GM18498 (cell line): ENCODE measurements around the gene PSTPIP1.
"Not testable (repeated sequence)": the region's sequence is repeated elsewhere in the genome, so short reads cannot be mapped to it uniquely, and the experiment has no call there.

ENCODE experiments used
- ATAC-seq: cut with Tn5 transposase; IDR thresholded peaks from one replicate; pipeline ENCODE4 v1.9.1; 2021; ENCODE audit warnings: mild to moderate bottlenecking, moderate library complexity; ENCODE audit not compliant: unreplicated experiment

PSTPIP1 gene

GRCh38 chr15:76994971-76995945 lies at the start of gene PSTPIP1:
Gene PSTPIP1, plus strand, starts transcription at chr15:76995126. Its CDS starts 448 bp downstream, at chr15:76995574.
- ATAC-seq: peak; percentile 71

- no peak for ATAC-seq
Measured at GRCh38 chr15:76945494-76946093, 49.3 kb upstream of the PSTPIP1 start.

GRCh38 chr15:76947454-76947853 lies 47.5 kb upstream of the PSTPIP1 start:
- no peak for ATAC-seq

- no peak for ATAC-seq
Measured at GRCh38 chr15:76951220-76951619, 43.7 kb upstream of the PSTPIP1 start.

GRCh38 chr15:76953913-76954312 lies 41.0 kb upstream of the PSTPIP1 start:
- no peak for ATAC-seq

- ATAC-seq: no peak
Measured at GRCh38 chr15:76954744-76955143, 40.2 kb upstream of the PSTPIP1 start.

GRCh38 chr15:76961268-76962011 lies 33.5 kb upstream of the PSTPIP1 start:
- no peak for ATAC-seq

GRCh38 chr15:76962337-76963013 lies 32.5 kb upstream of the PSTPIP1 start:
- ATAC-seq: no peak

GRCh38 chr15:76963596-76963995 lies 31.3 kb upstream of the PSTPIP1 start:
- no peak for ATAC-seq

GRCh38 chr15:76964157-76964556 lies 30.8 kb upstream of the PSTPIP1 start:
- no peak for ATAC-seq

- ATAC-seq: not testable (repeated sequence)
Measured at GRCh38 chr15:76966051-76966450, 28.9 kb upstream of the PSTPIP1 start.

- no peak for ATAC-seq
Measured at GRCh38 chr15:76967067-76967466, 27.9 kb upstream of the PSTPIP1 start.

- ATAC-seq: no peak
Measured at GRCh38 chr15:76968306-76968705, 26.6 kb upstream of the PSTPIP1 start.

- no peak for ATAC-seq
Measured at GRCh38 chr15:76972389-76973361, 22.3 kb upstream of the PSTPIP1 start.

- no peak for ATAC-seq
Measured at GRCh38 chr15:76973362-76973743, 21.6 kb upstream of the PSTPIP1 start.

- ATAC-seq: no peak
Measured at GRCh38 chr15:76973906-76974305, 21.0 kb upstream of the PSTPIP1 start.

GRCh38 chr15:76974456-76975036 lies 20.4 kb upstream of the PSTPIP1 start:
- ATAC-seq: no peak

GRCh38 chr15:76976141-76976540 lies 18.8 kb upstream of the PSTPIP1 start:
- ATAC-seq: no peak

GRCh38 chr15:76976572-76977270 lies 18.2 kb upstream of the PSTPIP1 start:
- no peak for ATAC-seq
